GM19043 (cell line): ENCODE measurements around the gene PPP2R5B.
"Not testable (repeated sequence)": the region's sequence is repeated elsewhere in the genome, so short reads cannot be mapped to it uniquely, and the experiment has no call there.

Experiments
- ATAC-seq: cut with Tn5 transposase; IDR thresholded peaks from one replicate; pipeline ENCODE4 v1.9.1; 2021; ENCODE audit warnings: low read depth; ENCODE audit not compliant: unreplicated experiment

PPP2R5B gene

DNA sequence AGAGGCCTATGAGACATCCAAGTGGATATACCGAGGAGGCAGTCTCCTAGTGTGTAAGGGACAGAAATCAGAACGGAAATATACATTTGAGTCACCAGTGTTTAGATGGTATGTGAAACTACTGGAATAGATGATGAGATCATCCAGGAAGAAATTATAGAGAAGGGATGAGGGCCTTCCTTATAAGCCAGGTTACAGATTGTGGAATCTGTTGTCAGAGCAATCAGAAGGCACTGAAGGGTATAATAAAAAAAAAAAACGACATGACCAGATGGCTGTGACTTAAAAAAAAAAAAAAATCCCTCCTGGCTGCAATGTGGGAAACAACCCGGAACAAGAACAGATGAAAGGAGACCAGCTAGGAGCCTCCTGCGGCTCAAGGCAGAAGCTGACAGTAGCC, 44.7 kb downstream of the PPP2R5B start:
- no peak for ATAC-seq

DNA sequence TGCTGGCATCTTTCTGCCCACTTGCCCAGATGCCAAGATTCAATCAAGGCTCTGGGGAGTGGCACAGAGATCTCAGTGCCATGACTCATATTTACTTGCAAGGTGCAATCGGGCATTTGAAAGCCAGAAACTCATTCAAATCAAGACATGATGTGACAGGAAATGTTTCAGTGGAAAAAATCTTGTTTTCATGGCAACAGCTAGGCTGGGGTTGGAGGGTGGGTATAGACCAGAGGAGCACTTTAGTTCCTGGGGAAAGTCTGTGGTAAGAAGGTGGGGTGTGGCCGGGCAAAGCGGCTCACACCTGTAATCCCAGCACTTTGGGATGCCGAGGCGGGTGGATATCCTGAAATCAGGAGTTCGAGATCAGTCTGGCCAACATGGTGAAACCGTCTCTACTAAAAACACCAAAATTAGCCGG, 46.3 kb downstream of the PPP2R5B start:
- no peak for ATAC-seq

DNA sequence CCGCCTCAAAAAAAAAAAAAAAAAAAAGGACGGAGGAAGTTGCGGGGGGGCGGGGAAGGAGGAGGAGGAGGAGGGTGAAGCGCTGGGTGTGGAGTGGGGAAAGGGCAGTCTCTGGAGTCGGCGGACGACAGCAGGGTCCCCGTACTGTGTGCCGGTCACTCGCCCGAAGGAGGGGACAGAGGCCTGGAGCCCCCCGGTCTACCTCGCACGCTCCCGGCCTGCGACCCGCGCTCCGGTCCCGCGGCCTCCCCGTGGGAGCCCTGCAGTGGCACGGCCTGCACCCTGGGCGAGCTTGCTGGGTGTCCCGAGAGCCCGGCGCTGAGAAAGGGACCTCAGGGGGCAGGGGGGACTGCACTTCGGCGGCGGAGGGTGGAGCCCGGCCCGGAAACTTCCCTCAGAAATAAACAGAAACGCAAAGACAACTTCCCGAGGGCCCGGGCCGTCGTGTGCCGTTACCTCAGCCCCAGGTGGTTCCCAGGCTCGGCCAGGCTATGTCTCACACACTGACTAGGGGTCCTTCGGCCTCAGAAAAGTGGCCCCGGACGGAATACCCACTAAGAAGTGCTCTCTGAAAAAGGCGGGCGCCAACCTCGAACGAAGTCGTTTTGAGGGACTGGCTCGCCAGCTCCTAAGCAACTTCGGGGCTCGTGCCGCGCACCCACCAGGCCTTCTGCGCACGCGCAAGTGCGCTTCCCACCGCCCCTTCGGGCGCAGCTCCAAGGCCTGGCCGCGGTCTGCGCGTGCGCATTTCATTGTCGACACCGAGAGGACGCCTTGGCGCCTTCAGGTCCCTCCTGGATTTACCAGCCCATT, 47.1 kb downstream of the PPP2R5B start, which contains the start of gene MAJIN:
Gene MAJIN (minus strand): TSS at position 688 of the 813 bp plus-strand sequence. CDS start 12,703 bp downstream, outside the sequence.
- ATAC-seq = no peak

DNA sequence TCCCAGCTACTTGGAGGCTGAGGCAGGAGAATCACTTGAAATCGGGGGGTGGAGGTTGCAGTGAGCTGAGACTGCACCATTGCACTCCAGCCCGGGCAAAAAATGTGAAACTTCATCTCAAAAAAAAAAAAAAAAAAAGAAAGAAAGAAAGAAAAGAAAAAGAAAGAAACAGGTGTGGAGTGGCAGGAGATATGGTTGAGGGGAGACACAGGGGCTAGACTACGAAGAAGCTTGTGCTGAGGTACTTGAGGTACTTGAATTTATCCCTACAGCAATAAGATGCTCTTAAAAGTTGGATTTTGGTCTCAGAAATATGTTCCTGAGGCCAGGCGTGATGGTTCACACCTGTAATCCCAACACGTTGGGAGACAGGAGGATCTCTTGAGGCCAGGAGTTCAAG, 49.6 kb downstream of the PPP2R5B start:
- ATAC-seq = no peak

DNA sequence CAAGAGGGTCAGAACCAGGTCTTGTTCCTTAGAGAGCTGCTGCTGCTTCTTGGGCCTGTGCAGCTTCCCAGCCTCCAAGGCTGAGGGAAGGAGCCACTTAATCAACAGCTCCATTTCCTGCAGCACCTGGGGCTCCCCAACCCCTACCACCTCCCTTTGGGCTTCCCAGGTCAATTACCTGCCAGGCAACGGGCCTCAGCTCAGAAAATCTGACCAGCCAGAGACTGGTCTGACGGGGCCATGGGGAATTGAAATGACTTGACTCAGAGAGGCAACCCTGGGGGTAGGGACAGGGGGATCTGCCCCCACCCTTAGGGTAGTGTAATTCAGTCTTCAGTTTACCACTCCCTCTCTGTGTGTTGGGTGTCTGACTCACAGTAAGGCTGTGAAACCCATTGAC, 52.2 kb downstream of the PPP2R5B start:
- no peak for ATAC-seq

DNA sequence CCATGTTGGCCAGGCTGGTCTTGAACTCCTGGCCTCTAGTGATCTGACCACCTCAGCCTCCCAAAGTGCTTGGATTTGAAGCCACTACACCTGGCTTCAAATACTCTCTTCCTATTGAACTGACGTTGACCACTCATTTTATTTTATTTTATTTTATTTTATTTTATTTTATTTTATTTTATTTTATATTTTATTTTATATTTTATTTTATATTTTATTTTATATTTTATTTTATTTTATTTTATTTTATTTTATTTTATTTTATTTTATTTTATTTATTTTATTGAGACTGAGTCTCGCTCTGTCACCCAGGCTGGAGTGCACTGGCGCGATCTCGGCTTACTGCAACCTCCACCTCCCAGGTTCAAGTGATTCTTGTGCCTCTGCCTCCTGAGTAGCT, 58.9 kb downstream of the PPP2R5B start:
- not testable (repeated sequence) for ATAC-seq
